ENCODE measurements around the gene CDS1.

The CDS1 gene

GRCh38 chr4:84583876-84584380 is 1.0 kb downstream of the CDS1 start:
- peak overlapping the region; percentile 79 for H3K27ac ChIP-seq (ENCODE audit: low read length)
- H3K4me1 ChIP-seq (ENCODE audit: low read length) = peaks cover 43% of the 10 kb centered on the region
- TF ChIP-seq EZH2phosphoT487 (IDR thresholded peaks at IDR 0.05; ENCODE audit: low read depth) (no peak), CTCF (IDR thresholded peaks at IDR 0.05; ENCODE audit: low read depth, low read length) (no peak; the same call in 1 of the 2 replicates)
- H3K9me3 ChIP-seq (ENCODE audit: insufficient read depth, low read length) = 0 out of 2 replicates have a peak, but pooled peaks cover 7% of the 10 kb centered on the region
- H3K79me2 ChIP-seq (ENCODE audit: low read length) = peaks cover 22% of the 10 kb centered on the region
- H3K9ac ChIP-seq (ENCODE audit: low read length) = peak overlapping the region; percentile 71
- H2AFZ ChIP-seq (ENCODE audit: low read depth, low read length) = peak overlapping the region; percentile 4; the same call in 1 of the 2 replicates
- H3K36me3 ChIP-seq (replicated peaks; ENCODE audit: low read depth, low read length) = peaks cover 11% of the 10 kb centered on the region
- H3K27me3 ChIP-seq (ENCODE audit: low read depth, low read length) = 0 out of 2 replicates have a peak, but pooled peaks cover 6% of the 10 kb centered on the region
- H3K4me3 ChIP-seq (ENCODE audit: low read length) = peak overlapping the region; percentile 78
- H4K20me1 ChIP-seq (ENCODE audit: insufficient read depth, low read length) = 0 out of 2 replicates have a peak, but pooled peaks cover 6% of the 10 kb centered on the region
- peak overlapping the region; percentile 78 for H3K4me2 ChIP-seq (ENCODE audit: low read length)

GRCh38 chr4:84585251-84585650 is 2.3 kb downstream of the CDS1 start:
- no peak overlapping the region for H3K9ac ChIP-seq (ENCODE audit: low read length)
- peaks cover 22% of the 10 kb centered on the region for H3K79me2 ChIP-seq (ENCODE audit: low read length)
- TF ChIP-seq CTCF (IDR thresholded peaks at IDR 0.05; ENCODE audit: low read depth, low read length) (no peak), EZH2phosphoT487 (IDR thresholded peaks at IDR 0.05; ENCODE audit: low read depth) (no peak)
- H3K9me3 ChIP-seq (ENCODE audit: insufficient read depth, low read length) = peaks cover 9% of the 10 kb centered on the region; the same call in 1 of the 2 replicates
- no peak overlapping the region for H2AFZ ChIP-seq (ENCODE audit: low read depth, low read length)
- peak overlapping the region; percentile 78 for H3K4me3 ChIP-seq (ENCODE audit: low read length)
- H3K4me2 ChIP-seq (ENCODE audit: low read length) = peak overlapping the region; percentile 78
- no peak overlapping the region for H3K27ac ChIP-seq (ENCODE audit: low read length)
- peaks cover 31% of the 10 kb centered on the region for H3K4me1 ChIP-seq (ENCODE audit: low read length)
- H4K20me1 ChIP-seq (ENCODE audit: insufficient read depth, low read length) = 0 out of 2 replicates have a peak, but pooled peaks cover 6% of the 10 kb centered on the region
- H3K36me3 ChIP-seq (replicated peaks; ENCODE audit: low read depth, low read length) = peaks cover 18% of the 10 kb centered on the region
- H3K27me3 ChIP-seq (ENCODE audit: low read depth, low read length) = 0 out of 2 replicates have a peak, but pooled peaks cover 6% of the 10 kb centered on the region

- Histone ChIP-seq H3K79me2 (ENCODE audit: low read length) (no peaks in the 10 kb centered on the region), H3K27me3 (ENCODE audit: low read depth, low read length) (no peaks in the 10 kb centered on the region), H3K4me3 (ENCODE audit: low read length) (no peak overlapping the region), H3K36me3 (replicated peaks; ENCODE audit: low read depth, low read length) (no peaks in the 10 kb centered on the region), H3K4me1 (ENCODE audit: low read length) (peaks cover 5% of the 10 kb centered on the region; the same call in 1 of the 2 replicates), H3K9me3 (ENCODE audit: insufficient read depth, low read length) (no peaks in the 10 kb centered on the region), H3K27ac (ENCODE audit: low read length) (no peak overlapping the region), H4K20me1 (ENCODE audit: insufficient read depth, low read length) (no peaks in the 10 kb centered on the region), H3K9ac (ENCODE audit: low read length) (no peak overlapping the region), H2AFZ (ENCODE audit: low read depth, low read length) (no peak overlapping the region), H3K4me2 (ENCODE audit: low read length) (no peak overlapping the region)
- TF ChIP-seq EZH2phosphoT487 (IDR thresholded peaks at IDR 0.05; ENCODE audit: low read depth) = no peak
- no peak for TF ChIP-seq CTCF (IDR thresholded peaks at IDR 0.05; ENCODE audit: low read depth, low read length)
Observed at GRCh38 chr4:84594724-84595123, 11.8 kb downstream of the CDS1 start.

- H3K4me1 ChIP-seq (ENCODE audit: low read length) = peaks cover 5% of the 10 kb centered on the region; the same call in 1 of the 2 replicates
- H3K9ac ChIP-seq (ENCODE audit: low read length) = no peak overlapping the region
- H2AFZ ChIP-seq (ENCODE audit: low read depth, low read length) = no peak overlapping the region
- H3K27me3 ChIP-seq (ENCODE audit: low read depth, low read length) = no peaks in the 10 kb centered on the region
- no peaks in the 10 kb centered on the region for H3K9me3 ChIP-seq (ENCODE audit: insufficient read depth, low read length)
- TF ChIP-seq EZH2phosphoT487 (IDR thresholded peaks at IDR 0.05; ENCODE audit: low read depth) (no peak), CTCF (IDR thresholded peaks at IDR 0.05; ENCODE audit: low read depth, low read length) (no peak)
- H3K4me2 ChIP-seq (ENCODE audit: low read length) = no peak overlapping the region
- no peak overlapping the region for H3K27ac ChIP-seq (ENCODE audit: low read length)
- H3K4me3 ChIP-seq (ENCODE audit: low read length) = no peak overlapping the region
- no peaks in the 10 kb centered on the region for H3K36me3 ChIP-seq (replicated peaks; ENCODE audit: low read depth, low read length)
- H3K79me2 ChIP-seq (ENCODE audit: low read length) = no peaks in the 10 kb centered on the region
- no peaks in the 10 kb centered on the region for H4K20me1 ChIP-seq (ENCODE audit: insufficient read depth, low read length)
Observed at GRCh38 chr4:84596826-84597225, 13.9 kb downstream of the CDS1 start.
